Germinal center (tissue), 1 donor: Measurements from ENCODE around the gene UPF1.
"Not testable (repeated sequence)": the region's sequence is repeated elsewhere in the genome, so short reads cannot be mapped to it uniquely, and the experiment has no call there.

Experiments used
- DNase-seq: peaks from one replicate; pipeline ENCODE4 v3.0.0; 2012; ENCODE audit warnings: mixed read lengths, low spot score

UPF1 gene

GRCh38 chr19:18898607-18899408, 67.0 kb downstream of the UPF1 start:
- DNase-seq, result no peak

GRCh38 chr19:18899624-18900560, 68.1 kb downstream of the UPF1 start:
- DNase-seq, result no peak

- DNase-seq, result no peak
Measured at GRCh38 chr19:18900700-18901481, 69.1 kb downstream of the UPF1 start.

GRCh38 chr19:18901491-18901890, 69.7 kb downstream of the UPF1 start:
- no peak for DNase-seq

- not testable (repeated sequence) for DNase-seq
Measured at GRCh38 chr19:18902519-18902918, 70.8 kb downstream of the UPF1 start.

GRCh38 chr19:18903156-18904037, 71.6 kb downstream of the UPF1 start:
- DNase-seq, result no peak

- no peak for DNase-seq
Measured at GRCh38 chr19:18904334-18905057, 72.7 kb downstream of the UPF1 start.

DNA sequence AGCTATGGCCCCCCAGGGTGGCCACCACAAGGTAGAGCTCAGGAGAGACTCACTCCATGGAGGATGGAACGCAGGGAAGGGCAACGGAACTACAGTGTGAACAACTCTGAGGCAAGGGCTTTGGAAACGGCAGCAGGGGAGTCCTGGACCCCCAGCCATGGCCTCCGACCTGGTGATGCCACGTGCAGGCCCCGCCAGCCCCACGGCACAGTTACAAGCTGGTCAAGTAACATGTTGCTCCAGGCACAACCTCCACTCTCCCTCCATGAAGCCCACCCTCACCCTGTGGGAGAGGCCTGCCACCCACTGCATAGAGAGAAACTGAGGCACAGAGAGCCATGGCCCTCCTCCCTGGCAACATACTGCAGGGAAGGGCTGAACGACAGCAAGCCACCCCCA, 73.3 kb downstream of the UPF1 start:
- DNase-seq, result no peak

- no peak for DNase-seq
Measured at GRCh38 chr19:18905513-18906236, 73.9 kb downstream of the UPF1 start.

- DNase-seq, result no peak
Measured at GRCh38 chr19:18906605-18907519, 75.1 kb downstream of the UPF1 start.

- DNase-seq, result no peak
Measured at GRCh38 chr19:18908917-18909619, 77.3 kb downstream of the UPF1 start.

- DNase-seq, result no peak
Measured at GRCh38 chr19:18910010-18910409, 78.3 kb downstream of the UPF1 start.

- no peak for DNase-seq
Measured at GRCh38 chr19:18910801-18911436, 79.2 kb downstream of the UPF1 start.

DNA sequence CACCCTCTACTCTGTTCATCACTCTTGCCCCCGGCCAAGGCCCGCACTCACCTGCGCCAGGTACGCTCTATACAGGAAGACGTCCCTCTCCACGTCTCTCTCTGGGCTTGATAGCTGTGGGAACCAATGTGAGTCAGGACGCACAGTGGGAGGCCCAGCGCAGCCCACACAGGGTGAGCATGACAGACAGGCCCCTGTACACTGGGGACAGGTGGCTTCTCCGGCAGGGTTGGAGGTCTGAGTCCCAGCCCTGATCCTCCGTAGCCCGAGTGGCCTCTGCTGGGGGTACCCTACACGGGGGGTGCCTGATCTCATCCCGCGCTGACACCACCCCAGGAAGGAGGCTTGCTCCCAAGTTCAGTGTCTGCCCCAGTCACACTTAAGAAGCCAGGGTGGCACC, 81.2 kb downstream of the UPF1 start:
- DNase-seq, result no peak

DNA sequence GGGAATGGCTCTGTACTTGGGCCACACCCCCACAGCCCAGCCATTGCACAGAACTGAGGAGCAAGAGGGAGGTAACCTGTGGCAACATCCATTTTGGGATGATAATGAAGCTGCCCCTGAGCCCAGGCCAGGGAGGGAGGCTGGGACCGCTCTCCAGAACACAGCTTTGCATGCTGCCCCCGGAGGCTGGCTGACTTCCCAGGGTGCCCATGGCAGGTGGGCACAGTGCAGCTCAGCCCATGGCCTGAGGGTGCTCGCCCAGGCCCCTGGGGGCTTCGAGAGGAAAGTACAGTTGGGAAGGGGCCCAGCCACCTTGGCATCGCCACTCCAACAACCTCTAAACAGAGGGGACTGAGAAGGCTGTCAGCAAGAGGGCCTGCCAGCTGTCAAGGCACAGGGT, 81.7 kb downstream of the UPF1 start:
- no peak for DNase-seq

DNA sequence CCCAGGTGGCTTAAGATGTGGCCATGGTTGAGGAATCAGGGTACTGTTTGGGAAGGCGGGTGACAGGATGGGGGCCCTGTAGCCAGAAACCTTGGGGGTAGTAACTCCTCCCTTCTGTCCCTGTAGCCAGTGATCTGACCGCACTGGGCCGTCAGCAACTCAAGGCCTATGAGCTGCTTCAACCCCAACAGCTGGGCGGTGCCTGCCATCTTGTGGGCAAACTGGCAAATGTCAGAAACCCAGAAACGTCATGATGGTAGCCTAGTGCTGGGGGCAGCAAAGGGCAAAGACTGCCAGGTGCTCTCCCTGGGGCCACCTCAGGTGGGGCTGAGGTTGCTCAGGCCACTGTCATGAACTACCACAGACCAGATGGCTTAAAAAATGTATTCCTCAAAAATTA, 83.9 kb downstream of the UPF1 start:
- peak; percentile 60 for DNase-seq

DNA sequence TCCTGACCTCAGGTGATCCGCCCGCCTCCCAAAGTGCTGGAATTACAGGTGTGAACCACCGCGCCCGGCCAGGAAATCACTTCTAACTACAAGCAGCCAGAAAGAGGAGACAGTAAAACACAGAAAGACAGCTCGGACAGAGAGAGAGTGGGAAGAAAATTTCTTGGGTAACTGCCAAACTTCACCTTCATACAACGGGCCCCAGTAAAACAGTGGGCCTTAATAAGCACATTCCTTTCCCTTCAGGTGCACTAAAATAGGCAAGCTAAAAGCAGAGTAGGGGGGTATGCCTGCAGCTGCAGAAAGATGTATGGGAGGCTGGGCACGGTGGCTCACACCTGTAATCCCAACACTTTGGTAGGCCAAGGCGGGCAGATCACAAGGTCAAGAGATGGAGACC, 85.8 kb downstream of the UPF1 start:
- DNase-seq, result not testable (repeated sequence)
